Stomach (tissue), 4 donors: ENCODE measurements around the gene ZNF593OS.

ENCODE experiments used
- CTCF ChIP-seq, 7 experiments: fragments of 450-650 bp in 4 of 7; fragments of 200-600 bp in 3 of 7; sonication (generic) in 3 of 7; IDR thresholded peaks; one replicate each; pipeline ENCODE4 v1.5.1; 2016 to 2019; ENCODE audit warnings: antibody characterized with exemption in 7 of 7, control low read depth in 2 of 7, mild to moderate bottlenecking in 1 of 7
- EP300 ChIP-seq: sonication (generic); formaldehyde crosslinking; IDR thresholded peaks from one replicate; pipeline ENCODE4 v1.6.1; 2017; ENCODE audit warnings: antibody characterized with exemption

DNA sequence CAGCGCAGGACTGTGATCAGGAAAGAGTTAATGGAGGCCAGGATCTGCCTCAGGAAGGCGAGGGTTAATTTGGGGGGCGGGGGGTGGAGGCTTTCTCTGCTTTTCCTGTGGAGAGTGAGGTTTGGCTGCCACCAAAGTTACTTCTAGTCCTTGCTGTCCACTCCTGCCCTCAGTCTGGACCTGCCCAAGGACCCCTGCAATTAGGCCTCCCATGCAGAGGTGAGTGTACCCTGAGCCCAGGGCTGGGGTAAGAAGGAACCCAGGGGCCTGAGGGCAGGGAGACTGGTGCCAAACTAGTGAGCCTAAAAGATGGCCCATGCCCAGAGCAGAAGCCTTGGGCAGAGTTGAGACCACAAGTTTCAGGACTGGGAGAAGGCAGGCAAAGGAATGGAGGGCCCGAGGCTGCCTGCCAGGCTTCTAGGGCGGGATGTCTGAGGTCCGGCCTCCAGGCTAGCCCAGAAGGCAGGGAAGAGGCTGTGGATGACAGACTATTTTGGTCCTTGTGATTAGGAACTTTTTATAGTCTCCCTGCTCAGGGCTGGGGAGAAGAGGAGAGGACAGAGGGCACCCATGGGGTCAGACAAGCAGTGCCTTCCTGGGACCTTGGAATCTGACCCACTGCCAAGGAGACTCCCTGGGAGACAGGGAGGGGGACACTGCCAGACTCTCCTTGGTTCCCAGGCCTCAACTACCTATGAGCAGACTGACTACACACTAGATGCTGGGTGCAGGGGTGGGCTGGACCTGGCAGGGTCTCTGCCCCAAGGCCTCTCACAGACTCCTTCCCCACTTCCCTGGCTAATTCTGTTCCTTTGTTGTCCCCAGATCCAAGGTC, 12.5 kb downstream of the ZNF593OS start, which contains the start of gene FAM110D:
- no peak for TF ChIP-seq EP300
- TF ChIP-seq CTCF (IDR thresholded peaks at IDR 0.05): no peak
